Amniotic epithelial cell (primary cell): Measurements from ENCODE around the gene INKA2.
A peak's percentile ranks its signal among the peaks of the same experiment; 100 is the strongest.

Experiments used
- DNase-seq: peaks from one replicate; pipeline ENCODE4 v3.0.0-alpha.2; 2010; ENCODE audit warnings: low read depth

INKA2 gene

GRCh38 chr1:111739194-111739924 lies at the start of gene INKA2:
Gene INKA2, minus strand, starts transcription at chr1:111739395. Its CDS starts 153 bp downstream, at chr1:111739242.
- DNase-seq = peak; percentile 72

GRCh38 chr1:111786669-111787207 lies 47.5 kb upstream of the INKA2 start:
- no peak for DNase-seq

GRCh38 chr1:111784273-111784901 lies 45.2 kb upstream of the INKA2 start:
- DNase-seq = no peak

GRCh38 chr1:111779546-111779945 lies 40.4 kb upstream of the INKA2 start:
- DNase-seq = no peak

GRCh38 chr1:111778541-111779051 lies 39.4 kb upstream of the INKA2 start:
- no peak for DNase-seq

- DNase-seq = no peak
Observed at GRCh38 chr1:111778066-111778465, 38.9 kb upstream of the INKA2 start.

DNA sequence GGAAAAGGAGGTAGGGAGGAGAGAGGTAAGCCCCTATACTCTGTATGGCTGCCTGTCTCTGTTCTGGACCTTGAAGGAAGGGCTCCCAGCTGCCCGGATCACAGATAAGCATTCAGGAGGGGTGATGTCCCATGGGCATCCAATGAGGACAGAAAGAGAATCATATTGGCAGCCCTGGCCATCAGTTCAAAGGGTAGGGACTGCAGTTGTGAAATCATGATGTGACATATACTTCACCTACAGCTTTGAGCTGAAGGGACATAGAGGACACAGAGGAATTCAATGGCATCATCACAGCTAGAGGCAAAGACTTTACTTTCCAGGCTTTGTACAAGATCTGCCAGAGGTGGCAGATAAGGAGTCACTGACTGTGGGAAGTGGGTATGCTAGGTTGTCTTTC lies 38.1 kb upstream of the INKA2 start:
- DNase-seq = no peak

- no peak for DNase-seq
Observed at GRCh38 chr1:111776861-111777260, 37.7 kb upstream of the INKA2 start.

DNA sequence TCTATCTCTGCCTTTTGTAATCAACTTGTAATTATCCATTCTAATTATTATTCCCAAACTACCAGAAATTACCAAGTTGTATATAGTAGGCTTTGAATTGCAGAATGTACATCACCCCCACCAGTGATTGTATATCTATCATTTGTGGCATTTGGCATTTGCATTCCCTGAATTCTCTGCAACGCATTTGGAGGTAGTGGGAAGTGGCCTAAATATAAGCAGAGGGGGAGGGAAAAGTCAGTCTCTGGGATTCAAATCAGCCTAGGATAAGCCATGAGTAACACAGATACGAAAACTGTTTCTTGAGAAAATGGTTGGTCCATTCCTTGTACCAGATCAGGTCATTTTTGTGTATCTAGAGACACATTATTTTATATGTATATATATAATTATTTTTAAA lies 37.2 kb upstream of the INKA2 start:
- peak; percentile 66 for DNase-seq

- no peak for DNase-seq
Observed at GRCh38 chr1:111775966-111776365, 36.8 kb upstream of the INKA2 start.

- peak; percentile 91 for DNase-seq
Observed at GRCh38 chr1:111770916-111771315, 31.7 kb upstream of the INKA2 start.

DNA sequence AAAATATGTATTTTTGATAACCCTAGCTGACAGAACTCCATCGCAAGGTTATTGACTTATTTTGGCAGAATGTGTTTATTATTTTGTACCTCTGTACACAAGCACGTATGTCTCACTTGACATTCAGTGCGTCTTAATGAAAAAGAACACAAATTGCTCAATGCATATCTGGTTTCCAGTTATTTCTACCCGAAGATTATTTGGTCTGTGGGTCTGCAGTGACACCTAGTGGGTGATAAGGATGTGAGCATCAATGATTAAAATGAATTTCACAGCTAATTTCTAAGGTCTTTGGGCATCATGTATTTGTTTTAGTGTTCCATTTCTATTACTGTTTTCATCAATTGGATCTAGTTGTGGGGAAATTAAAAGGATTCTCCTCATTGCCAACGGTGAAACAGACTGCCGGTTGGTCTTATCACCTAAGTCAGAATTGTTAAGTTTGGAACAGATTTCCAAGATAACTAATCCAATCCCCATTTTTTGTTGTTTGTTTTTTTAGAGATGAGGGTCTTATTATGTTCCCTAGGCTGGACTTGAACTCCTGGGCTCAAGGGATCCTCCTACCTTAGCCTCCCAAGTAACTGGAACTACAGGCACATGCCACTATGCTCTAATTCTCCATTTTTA lies 30.4 kb upstream of the INKA2 start:
- DNase-seq = peak; percentile 85

DNA sequence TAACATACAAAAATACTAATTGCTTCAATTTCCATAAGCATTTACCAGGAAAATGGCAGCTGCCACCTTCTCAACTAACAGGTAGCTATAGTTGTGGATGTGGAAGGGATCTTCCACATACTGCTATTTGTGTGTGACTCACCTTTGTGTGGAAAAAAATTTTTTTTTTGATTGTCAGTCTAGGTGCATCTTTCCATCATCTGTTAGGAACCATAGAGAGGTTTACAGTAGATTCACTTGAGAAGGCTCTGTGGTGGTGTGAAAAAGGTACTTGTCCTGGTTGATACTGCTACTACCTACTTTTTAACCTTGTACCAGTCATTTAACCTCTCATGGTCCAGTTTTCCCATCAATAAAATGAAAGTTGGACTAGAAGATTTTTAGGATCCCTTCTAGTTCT lies 29.4 kb upstream of the INKA2 start:
- no peak for DNase-seq

GRCh38 chr1:111768023-111768422 lies 28.8 kb upstream of the INKA2 start:
- DNase-seq = no peak

DNA sequence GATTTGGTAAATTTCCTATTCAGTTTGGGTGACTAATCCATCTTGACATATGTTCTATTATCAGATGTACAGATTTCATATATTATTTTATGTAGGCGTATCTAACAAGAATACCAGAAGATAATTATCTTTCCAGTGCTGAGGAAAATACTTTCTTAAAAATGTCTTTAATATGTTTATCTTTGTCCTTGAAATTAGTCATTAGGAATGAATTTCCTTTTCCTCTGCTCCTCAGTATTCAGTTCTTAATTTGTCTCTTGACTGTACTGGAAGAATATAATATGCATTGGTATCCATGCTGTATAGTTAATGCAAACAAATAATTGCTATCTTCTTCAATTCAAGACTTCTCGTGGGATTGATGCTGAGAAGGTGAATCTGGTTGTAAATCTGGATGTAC lies 23.1 kb upstream of the INKA2 start:
- DNase-seq = no peak

DNA sequence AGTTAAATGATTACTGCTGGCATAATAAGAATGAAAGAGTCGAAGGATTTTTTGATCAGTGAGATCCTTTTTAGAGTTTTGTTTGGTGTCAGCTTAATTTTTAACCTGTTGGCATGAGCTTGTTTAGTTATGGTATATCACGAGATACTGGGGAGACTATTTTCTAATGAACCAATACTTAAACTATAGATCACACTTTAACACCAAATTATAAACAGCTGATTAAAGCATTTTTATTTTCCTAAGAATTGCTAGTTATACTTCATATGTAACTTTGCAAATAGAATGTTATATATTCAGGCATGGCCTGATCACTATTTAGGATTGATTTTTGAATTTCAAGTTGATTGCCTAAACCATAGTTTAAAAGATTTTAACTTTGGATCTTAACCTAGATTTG lies 22.5 kb upstream of the INKA2 start:
- no peak for DNase-seq

- no peak for DNase-seq
Observed at GRCh38 chr1:111758373-111758772, 19.2 kb upstream of the INKA2 start.

DNA sequence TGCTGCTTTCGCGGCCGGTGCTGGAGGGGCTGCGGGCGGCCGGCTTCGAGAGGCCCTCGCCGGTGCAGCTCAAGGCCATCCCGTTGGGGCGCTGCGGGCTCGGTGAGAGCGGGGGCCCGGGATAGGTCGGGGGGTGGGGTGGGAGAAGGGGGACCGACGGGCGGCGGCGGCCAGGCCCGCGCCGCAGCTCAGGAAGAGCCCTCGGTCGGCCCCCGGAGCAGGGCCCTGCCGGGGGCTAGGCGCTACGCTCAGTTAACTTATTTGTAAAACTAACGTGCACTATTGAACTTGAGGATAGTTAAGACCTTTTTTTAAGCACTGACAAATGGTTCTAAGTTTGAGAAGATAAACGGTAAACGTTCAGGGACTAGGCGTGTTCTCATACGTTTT lies 16.9 kb upstream of the INKA2 start:
- no peak for DNase-seq

GRCh38 chr1:111755331-111756123 lies 16.3 kb upstream of the INKA2 start, which contains the start of gene DDX20:
Gene DDX20, plus strand, starts transcription at chr1:111755901. Its CDS starts 24 bp downstream, at chr1:111755925.
- DNase-seq = peak; percentile 97

- peak; percentile 58 for DNase-seq
Observed at GRCh38 chr1:111754984-111755330, 15.8 kb upstream of the INKA2 start.

DNA sequence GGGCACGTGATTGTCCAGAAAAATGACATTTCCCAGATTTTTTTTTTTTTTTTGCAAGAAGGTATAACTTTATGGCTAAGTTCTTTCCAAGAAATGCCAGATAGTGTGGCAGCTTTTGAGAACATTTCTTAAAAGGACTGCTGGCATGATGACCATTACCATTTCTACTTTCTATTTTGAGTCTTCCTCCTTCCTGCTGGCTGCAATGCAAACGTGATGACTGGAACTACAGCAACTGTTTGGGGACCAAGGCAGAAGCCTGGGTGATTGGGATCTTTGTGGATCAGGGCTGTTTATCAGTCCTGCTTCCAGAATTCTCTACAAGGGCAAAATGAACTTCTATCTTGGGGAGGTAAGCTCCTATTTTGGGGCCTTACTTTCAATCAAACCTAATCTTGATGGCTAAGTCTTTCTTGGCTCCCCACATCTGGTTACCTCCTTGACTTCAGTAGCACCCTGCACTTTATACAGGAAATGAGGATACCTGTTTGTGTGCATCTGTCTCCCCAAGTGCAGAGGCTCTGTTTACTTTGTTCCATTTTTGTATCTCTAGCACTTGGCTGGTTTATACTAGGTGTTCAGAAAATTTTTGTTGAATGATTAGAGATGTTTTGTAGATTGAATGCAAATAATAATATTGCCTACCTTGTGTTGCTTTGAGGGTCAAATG lies 12.8 kb upstream of the INKA2 start:
- no peak for DNase-seq
